ENCODE data around the gene PNPLA1.

PNPLA1 gene

GRCh38 chr6:36269834-36270705, at the start of gene PNPLA1:
TSS of gene PNPLA1 (plus strand) at chr6:36270060. CDS start at chr6:36270460, 400 bp downstream.
- DNase-seq = no peak

GRCh38 chr6:36220226-36220625, 49.6 kb upstream of the PNPLA1 start:
- no peak for DNase-seq

- no peak for DNase-seq
Measured at GRCh38 chr6:36221674-36222073, 48.2 kb upstream of the PNPLA1 start.

- no peak for DNase-seq
Measured at GRCh38 chr6:36222924-36223323, 46.9 kb upstream of the PNPLA1 start.

GRCh38 chr6:36223706-36224105, 46.2 kb upstream of the PNPLA1 start:
- no peak for DNase-seq

- no peak for DNase-seq
Measured at GRCh38 chr6:36224918-36225461, 44.9 kb upstream of the PNPLA1 start.

GRCh38 chr6:36226438-36227047, 43.3 kb upstream of the PNPLA1 start:
- no peak for DNase-seq

GRCh38 chr6:36227379-36228228, 42.3 kb upstream of the PNPLA1 start:
- DNase-seq = no peak

GRCh38 chr6:36229223-36229622, 40.6 kb upstream of the PNPLA1 start:
- no peak for DNase-seq

- no peak for DNase-seq
Measured at GRCh38 chr6:36230371-36230770, 39.5 kb upstream of the PNPLA1 start.

- no peak for DNase-seq
Measured at GRCh38 chr6:36232172-36232571, 37.7 kb upstream of the PNPLA1 start.

GRCh38 chr6:36235309-36235708, 34.6 kb upstream of the PNPLA1 start:
- no peak for DNase-seq

GRCh38 chr6:36235862-36236261, 34.0 kb upstream of the PNPLA1 start:
- DNase-seq = no peak

- no peak for DNase-seq
Measured at GRCh38 chr6:36239774-36240173, 30.1 kb upstream of the PNPLA1 start.

GRCh38 chr6:36241728-36242127, 28.1 kb upstream of the PNPLA1 start:
- DNase-seq = no peak

GRCh38 chr6:36242161-36242560, 27.7 kb upstream of the PNPLA1 start:
- no peak for DNase-seq

GRCh38 chr6:36242626-36243025, 27.2 kb upstream of the PNPLA1 start:
- no peak for DNase-seq

GRCh38 chr6:36243562-36244212, 26.2 kb upstream of the PNPLA1 start:
- DNase-seq = no peak

GRCh38 chr6:36244641-36245280, 25.1 kb upstream of the PNPLA1 start:
- DNase-seq = no peak

GRCh38 chr6:36245572-36246061, 24.2 kb upstream of the PNPLA1 start:
- peak; percentile 45 for DNase-seq

GRCh38 chr6:36246506-36247268, 23.2 kb upstream of the PNPLA1 start:
- no peak for DNase-seq
